Astrocyte (in vitro differentiated cells and primary cell): ENCODE data around the gene FBXO47. TPM values are rescaled to one million over a fixed set of nuclear protein-coding genes. Genes with fewer than 3 reads are reported as not detected.
A peak's percentile ranks its signal among the peaks of the same experiment; 100 is the strongest.

Experiments
- DNase-seq: peaks from one replicate; pipeline ENCODE4 v3.0.0-alpha.2; 2010; ENCODE audit warnings: low read depth
- FAIRE-seq: peaks from 2 replicates; lab custom pipeline; 2011; peaks lifted over from hg19 to GRCh38; lab: Jason Lieb, UNC
- H2AFZ ChIP-seq: 2 replicates; pipeline ENCODE4 v1.6.0; 2012; ENCODE audit warnings: low read depth, low read length, inconsistent platforms
- H3K27ac ChIP-seq: 2 replicates; pipeline ENCODE4 v1.5.1; 2011; ENCODE audit warnings: low read depth, low read length, inconsistent platforms
- H3K27me3 ChIP-seq: 2 replicates; pipeline ENCODE4 v1.6.0; 2011; ENCODE audit warnings: low read length, inconsistent platforms; ENCODE audit not compliant: insufficient read depth
- H3K36me3 ChIP-seq: 2 replicates; pipeline ENCODE4 v1.5.1; 2011; ENCODE audit warnings: low read length, inconsistent platforms; ENCODE audit not compliant: insufficient read depth
- H3K4me1 ChIP-seq: 2 replicates; pipeline ENCODE4 v1.5.1; 2011; ENCODE audit warnings: low read length, inconsistent platforms; ENCODE audit not compliant: insufficient read depth
- H3K4me2 ChIP-seq: 2 replicates; pipeline ENCODE4 v1.6.0; 2012; ENCODE audit warnings: low read length, inconsistent platforms
- H3K4me3 ChIP-seq: 2 replicates; pipeline ENCODE4 v1.5.1; 2011; ENCODE audit warnings: low read depth, mild to moderate bottlenecking, low read length, inconsistent platforms; ENCODE audit not compliant: insufficient read depth
- H3K79me2 ChIP-seq: 2 replicates; pipeline ENCODE4 v1.6.0; 2012; ENCODE audit warnings: mild to moderate bottlenecking, low read length, inconsistent platforms; ENCODE audit not compliant: insufficient read depth
- H3K9ac ChIP-seq: 2 replicates; pipeline ENCODE4 v1.6.0; 2012; ENCODE audit warnings: mild to moderate bottlenecking, low read length, inconsistent platforms
- H3K9me3 ChIP-seq: 2 replicates; pipeline ENCODE4 v1.5.1; 2012; ENCODE audit warnings: low read depth, mild to moderate bottlenecking, low read length, inconsistent platforms; ENCODE audit not compliant: insufficient read depth
- H4K20me1 ChIP-seq: 2 replicates; pipeline ENCODE4 v1.6.0; 2012; ENCODE audit warnings: low read length, inconsistent platforms; ENCODE audit not compliant: insufficient read depth
- H3K27ac Mint-ChIP-seq: one replicate; pipeline ENCODE4 v1.8.0; 2021; ENCODE audit warnings: mild to moderate bottlenecking, mixed read lengths; ENCODE audit not compliant: unreplicated experiment
- H3K27me3 Mint-ChIP-seq: one replicate; pipeline ENCODE4 v1.8.0; 2021; ENCODE audit warnings: low read depth, mixed read lengths; ENCODE audit not compliant: unreplicated experiment
- H3K36me3 Mint-ChIP-seq: one replicate; pipeline ENCODE4 v1.8.0; 2021; ENCODE audit warnings: low read depth, mixed read lengths; ENCODE audit not compliant: unreplicated experiment
- H3K4me1 Mint-ChIP-seq: one replicate; pipeline ENCODE4 v1.8.0; 2021; ENCODE audit warnings: low read depth, mixed read lengths; ENCODE audit not compliant: unreplicated experiment
- H3K4me3 Mint-ChIP-seq: one replicate; pipeline ENCODE4 v1.8.0; 2021; ENCODE audit warnings: mild to moderate bottlenecking, moderate library complexity, mixed read lengths; ENCODE audit not compliant: unreplicated experiment
- H3K9me3 Mint-ChIP-seq: one replicate; pipeline ENCODE4 v1.8.0; 2021; ENCODE audit warnings: mild to moderate bottlenecking, mixed read lengths; ENCODE audit not compliant: unreplicated experiment
- CTCF ChIP-seq: IDR thresholded peaks from 2 replicates; pipeline ENCODE4 v1.5.1; 2011; ENCODE audit warnings: low read depth, mild to moderate bottlenecking, inconsistent platforms, low read length, moderate library complexity; ENCODE audit not compliant: insufficient read depth
- EZH2 ChIP-seq: IDR thresholded peaks from 2 replicates; pipeline ENCODE4 v1.6.1; 2012; ENCODE audit warnings: mild to moderate bottlenecking, low read length, inconsistent platforms; ENCODE audit not compliant: insufficient read depth
- total RNA-seq: library from RNA; stranded (reverse); gene quantifications from 2 replicates; pipeline ENCODE4 v1.2.1, GENCODE V29; 2021

FBXO47 gene
- total RNA-seq, 1 donor from 2014 or later, result not detected

- FAIRE-seq, result no peak
- DNase-seq, result no peak
- Histone ChIP-seq H2AFZ (no peak overlapping the region), H3K4me2 (no peak overlapping the region), H3K4me1 (peaks cover 49% of the 10 kb centered on the region), H3K36me3 (peaks cover 33% of the 10 kb centered on the region), H3K27me3 (no peaks in the 10 kb centered on the region), H3K79me2 (peaks cover 68% of the 10 kb centered on the region), H3K27ac (no peak overlapping the region), H3K9me3 (no peaks in the 10 kb centered on the region), H3K4me3 (no peak overlapping the region), H4K20me1 (peaks cover 94% of the 10 kb centered on the region), H3K9ac (peak overlapping the region; percentile 17)
- peak overlapping the region; percentile 75 for H3K27ac Mint-ChIP-seq
- no peak for TF ChIP-seq CTCF
- no peak for TF ChIP-seq EZH2
- H3K36me3 Mint-ChIP-seq, result peaks cover 12% of the 10 kb centered on the region
- H3K9me3 Mint-ChIP-seq, result no peaks in the 10 kb centered on the region
- no peaks in the 10 kb centered on the region for H3K27me3 Mint-ChIP-seq
- peak overlapping the region; percentile 57 for H3K4me3 Mint-ChIP-seq
- H3K4me1 Mint-ChIP-seq, result peaks cover 60% of the 10 kb centered on the region
These were observed 70.8 kb downstream of the FBXO47 start for GRCh38 chr17:38896346-38896954.

DNA sequence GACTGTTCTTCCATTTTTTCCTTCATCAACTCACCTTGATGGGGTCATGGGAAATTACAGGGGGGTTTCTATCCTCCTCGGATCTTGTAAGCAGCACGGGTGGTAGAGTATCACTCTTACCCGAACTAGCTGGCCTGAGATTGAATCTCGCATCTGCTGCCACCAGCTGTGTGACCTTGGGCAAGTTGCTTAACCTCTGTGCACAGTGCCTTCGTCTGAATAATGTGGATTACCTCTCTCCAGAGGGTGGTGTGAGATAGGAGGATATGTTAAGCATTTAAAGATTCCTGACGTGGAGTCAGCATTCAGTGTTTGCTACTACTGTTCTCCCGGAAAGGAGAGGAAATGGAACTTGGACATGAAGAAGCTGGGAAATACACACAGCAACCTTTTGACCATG lies 72.9 kb downstream of the FBXO47 start:
- Histone ChIP-seq H3K27me3 (no peaks in the 10 kb centered on the region), H3K4me2 (no peak overlapping the region), H4K20me1 (peaks cover 95% of the 10 kb centered on the region), H3K9ac (no peak overlapping the region), H3K79me2 (peaks cover 85% of the 10 kb centered on the region), H3K9me3 (no peaks in the 10 kb centered on the region), H3K4me3 (no peak overlapping the region), H3K27ac (no peak overlapping the region), H2AFZ (no peak overlapping the region), H3K4me1 (peaks cover 35% of the 10 kb centered on the region), H3K36me3 (peaks cover 46% of the 10 kb centered on the region)
- TF ChIP-seq EZH2 (no peak), CTCF (no peak)
- Mint-ChIP-seq H3K27me3 (no peaks in the 10 kb centered on the region), H3K9me3 (no peaks in the 10 kb centered on the region), H3K36me3 (peaks cover 12% of the 10 kb centered on the region), H3K27ac (peak overlapping the region; percentile 47), H3K4me3 (no peak overlapping the region), H3K4me1 (peaks cover 44% of the 10 kb centered on the region)
- no peak for DNase-seq
- FAIRE-seq, result no peak

DNA sequence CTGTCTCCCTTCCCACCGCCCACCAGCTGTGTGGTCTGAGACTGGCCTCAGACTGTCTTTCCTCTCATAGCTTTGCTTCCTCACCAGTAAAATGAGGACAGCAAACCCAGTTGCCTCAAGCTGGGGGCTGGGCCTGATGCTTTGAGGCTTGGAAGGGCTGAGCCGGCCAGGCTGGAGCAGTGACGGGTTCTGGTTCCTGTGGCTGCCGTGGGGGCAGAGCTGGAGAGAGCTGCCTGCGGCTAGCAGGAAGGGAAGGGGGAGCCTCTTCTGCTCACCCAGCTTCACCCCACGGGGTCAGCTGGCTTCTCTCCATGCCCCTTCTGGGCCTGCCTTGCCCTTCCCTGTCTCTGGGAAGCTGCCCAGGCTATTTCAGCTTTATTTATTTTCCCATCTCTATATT lies 73.6 kb downstream of the FBXO47 start:
- no peak overlapping the region for H3K4me3 ChIP-seq
- H3K4me2 ChIP-seq, result no peak overlapping the region
- no peak overlapping the region for H3K27ac ChIP-seq
- peaks cover 95% of the 10 kb centered on the region for H4K20me1 ChIP-seq
- H3K4me3 Mint-ChIP-seq, result no peak overlapping the region
- H3K27me3 Mint-ChIP-seq, result no peaks in the 10 kb centered on the region
- H3K36me3 Mint-ChIP-seq, result peaks cover 11% of the 10 kb centered on the region
- peaks cover 29% of the 10 kb centered on the region for H3K4me1 ChIP-seq
- no peaks in the 10 kb centered on the region for H3K27me3 ChIP-seq
- H3K9me3 ChIP-seq, result no peaks in the 10 kb centered on the region
- no peak overlapping the region for H3K27ac Mint-ChIP-seq
- TF ChIP-seq CTCF (no peak), EZH2 (no peak)
- no peaks in the 10 kb centered on the region for H3K9me3 Mint-ChIP-seq
- peaks cover 46% of the 10 kb centered on the region for H3K36me3 ChIP-seq
- no peak overlapping the region for H2AFZ ChIP-seq
- peaks cover 87% of the 10 kb centered on the region for H3K79me2 ChIP-seq
- DNase-seq (peak; percentile 36), FAIRE-seq (no peak)
- peak overlapping the region; percentile 3 for H3K9ac ChIP-seq
- peaks cover 43% of the 10 kb centered on the region for H3K4me1 Mint-ChIP-seq
